ENCODE measurements around the gene NUP155.
"Not testable (repeated sequence)": the region's sequence is repeated elsewhere in the genome, so short reads cannot be mapped to it uniquely, and the experiment has no call there.

NUP155 gene

DNA sequence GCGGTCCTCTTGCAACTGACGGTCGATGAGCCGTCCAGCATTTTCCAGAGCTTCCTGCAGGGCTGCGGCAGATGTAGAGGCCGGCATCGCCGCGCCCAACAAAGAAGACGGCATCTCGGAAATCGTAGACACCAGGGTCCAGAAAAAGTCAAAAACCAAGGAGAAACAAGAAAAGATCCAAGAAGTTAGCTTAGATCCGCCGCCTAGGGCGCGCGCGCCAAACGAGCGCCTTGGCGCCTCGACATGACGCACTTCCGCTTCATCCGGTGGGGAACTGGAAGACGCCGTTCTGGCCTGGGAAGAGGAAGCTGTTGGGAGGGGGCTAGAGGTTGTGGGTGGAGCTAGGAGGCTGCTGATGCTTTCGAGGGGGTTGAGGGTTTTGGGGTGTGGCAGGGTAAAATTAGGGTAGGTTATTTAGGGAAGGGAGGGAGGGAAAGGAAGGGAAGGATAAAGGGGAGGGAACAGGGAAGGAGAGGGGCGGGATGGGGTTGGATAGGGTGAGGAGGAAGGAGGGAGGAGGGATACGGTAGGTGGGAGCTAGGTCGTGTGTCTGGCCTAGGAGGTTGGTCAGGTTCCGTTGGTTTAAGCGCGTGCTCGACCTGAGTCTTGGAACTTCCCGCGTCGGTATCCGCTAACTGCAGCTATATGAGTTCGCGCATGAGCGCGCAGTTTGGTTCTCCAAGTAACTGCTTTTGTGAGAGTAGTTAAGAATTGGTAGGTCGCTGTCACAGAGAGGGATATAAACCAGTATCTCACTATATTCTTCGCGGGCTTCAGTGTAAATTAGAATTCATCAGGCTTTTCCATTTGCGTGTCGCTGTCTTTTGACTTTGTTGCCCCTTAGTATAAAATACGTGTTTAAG lies at the start of gene NUP155:
Gene NUP155 (minus strand): TSS at position 243 of the 863 bp plus-strand sequence. CDS start 129 bp downstream, at position 114.
- DNase-seq (ENCODE audit: low spot score): peak; percentile 93

GRCh38 chr5:37417347-37417746 lies 46.4 kb upstream of the NUP155 start:
- DNase-seq (ENCODE audit: low spot score): no peak

DNA sequence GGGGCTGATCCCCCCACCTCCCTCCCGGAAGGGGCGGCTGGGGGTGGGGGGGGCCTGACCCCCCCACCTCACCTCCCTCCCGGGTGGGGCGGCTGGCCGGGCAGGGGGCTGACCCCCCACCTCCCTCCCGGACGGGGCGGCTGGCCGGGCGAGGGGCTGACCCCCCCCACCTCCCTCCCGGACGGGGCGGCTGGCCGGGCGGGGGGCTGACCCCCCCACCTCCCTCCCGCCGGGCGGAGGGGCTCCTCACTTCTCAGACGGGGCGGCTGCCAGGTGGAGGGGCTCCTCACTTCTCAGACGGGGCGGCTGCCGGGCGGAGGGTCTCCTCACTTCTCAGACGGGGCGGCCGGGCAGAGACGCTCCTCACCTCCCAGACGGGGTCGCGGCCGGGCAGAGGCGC lies 44.5 kb upstream of the NUP155 start:
- DNase-seq (ENCODE audit: low spot score): not testable (repeated sequence)

DNA sequence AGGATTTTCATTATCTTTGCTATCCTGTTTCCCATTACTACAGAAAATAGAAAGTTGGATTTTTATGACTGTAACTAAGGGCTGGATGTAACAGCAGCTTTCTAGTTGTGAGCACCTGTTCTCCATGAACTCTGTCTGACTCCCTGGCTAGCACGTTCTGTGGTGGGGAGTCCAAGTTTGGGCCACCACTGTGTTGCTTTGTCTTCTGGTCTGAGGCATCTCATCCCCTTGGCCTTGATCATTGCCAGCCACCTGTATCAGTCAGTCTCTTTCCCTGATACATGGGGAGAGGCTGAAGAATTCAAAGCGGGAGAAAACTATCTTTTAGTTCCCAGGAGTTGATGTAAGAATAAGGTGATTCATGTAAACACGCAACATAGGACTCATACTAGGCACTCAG lies 41.6 kb upstream of the NUP155 start:
- DNase-seq (ENCODE audit: low spot score): no peak

DNA sequence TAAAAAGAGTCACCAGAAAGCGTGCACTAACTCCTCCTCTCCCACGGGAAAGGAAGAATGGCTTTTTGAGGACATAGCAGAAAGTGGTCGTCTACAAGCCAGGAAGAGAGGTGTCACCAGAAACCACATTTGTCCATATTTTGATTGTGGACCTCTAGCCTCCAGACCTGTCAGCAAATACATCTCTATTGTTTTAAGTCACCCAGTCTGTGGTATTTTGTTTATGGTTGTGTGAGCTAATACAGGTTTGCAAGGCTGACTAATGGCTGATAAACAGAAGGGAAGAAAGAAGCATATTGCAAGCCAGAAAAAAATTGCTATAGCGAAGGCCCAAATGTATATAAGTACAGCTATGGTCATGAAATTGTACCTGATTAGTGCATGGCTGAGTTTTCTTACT lies 29.6 kb upstream of the NUP155 start:
- no peak for DNase-seq (ENCODE audit: low spot score)

- DNase-seq (ENCODE audit: low spot score): no peak
Measured at GRCh38 chr5:37396352-37396751, 25.4 kb upstream of the NUP155 start.

DNA sequence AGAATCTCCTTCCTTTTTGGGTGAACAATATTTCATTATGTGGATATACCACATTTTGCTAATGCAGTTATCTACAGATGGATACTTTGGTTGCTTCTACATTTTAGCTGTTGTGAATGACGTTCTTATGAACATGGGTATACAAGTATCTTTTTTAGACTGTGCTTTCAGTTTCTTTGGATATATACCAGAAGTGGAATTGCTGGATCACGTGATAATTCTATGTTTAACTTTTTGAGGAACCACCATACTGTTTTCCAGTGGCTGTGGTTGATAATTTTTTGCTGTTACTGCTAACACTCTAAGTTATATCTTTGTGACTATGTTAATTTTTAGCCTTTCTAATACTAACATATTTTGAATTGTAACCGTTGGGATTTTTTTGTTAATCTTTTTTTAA lies 20.7 kb upstream of the NUP155 start:
- no peak for DNase-seq (ENCODE audit: low spot score)

DNA sequence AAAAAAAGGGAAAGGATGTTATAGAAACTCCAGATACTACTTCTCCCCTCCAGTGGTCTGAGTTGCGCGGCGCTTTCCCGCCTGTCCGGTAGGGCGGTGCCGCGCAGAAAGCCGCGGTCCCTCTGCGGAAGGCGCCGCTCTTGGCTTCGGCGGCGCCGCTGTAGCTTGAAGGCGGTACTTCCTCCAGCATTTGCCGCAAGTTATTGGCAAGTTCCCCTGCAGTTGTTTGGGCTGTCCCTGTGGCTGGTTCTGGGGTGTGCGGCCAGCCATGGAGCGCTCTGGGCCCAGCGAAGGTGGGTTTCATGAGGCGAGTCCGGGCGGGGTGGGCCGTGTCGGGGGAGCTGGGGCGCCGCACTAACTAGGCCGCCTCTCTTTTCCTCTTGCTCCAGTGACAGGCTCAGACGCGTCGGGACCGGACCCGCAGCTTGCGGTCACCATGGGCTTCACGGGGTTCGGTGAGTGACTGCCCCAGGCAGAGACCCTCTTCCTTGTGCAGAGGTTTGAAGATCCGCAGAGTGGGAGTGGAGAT lies 8.3 kb upstream of the NUP155 start, which contains the start of gene WDR70:
Gene WDR70 (plus strand): TSS at position 219 of the 529 bp plus-strand sequence. CDS start 50 bp downstream, at position 269.
- DNase-seq (ENCODE audit: low spot score): peak; percentile 90

DNA sequence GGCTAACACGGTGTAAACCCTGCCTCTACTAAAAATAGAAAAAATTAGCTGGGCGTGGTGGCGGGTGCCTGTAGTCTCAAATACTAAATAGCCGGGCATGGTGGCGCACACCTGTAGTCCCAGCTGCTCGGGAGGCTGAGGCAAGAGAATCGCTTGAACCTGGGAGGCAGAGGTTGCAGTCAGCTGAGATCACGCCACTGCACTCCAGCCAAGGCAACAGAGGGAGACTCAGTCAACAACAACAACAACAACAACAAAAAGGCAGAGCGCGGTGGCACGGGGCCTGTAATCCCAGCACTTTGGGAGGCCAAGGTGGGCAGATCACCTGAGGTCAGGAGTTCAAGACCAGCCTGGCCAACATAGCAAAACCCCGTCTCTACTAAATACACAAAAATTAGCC lies 7.2 kb upstream of the NUP155 start:
- DNase-seq (ENCODE audit: low spot score): not testable (repeated sequence)

- no peak for DNase-seq (ENCODE audit: low spot score)
Measured at GRCh38 chr5:37375091-37375490, 4.2 kb upstream of the NUP155 start.

DNA sequence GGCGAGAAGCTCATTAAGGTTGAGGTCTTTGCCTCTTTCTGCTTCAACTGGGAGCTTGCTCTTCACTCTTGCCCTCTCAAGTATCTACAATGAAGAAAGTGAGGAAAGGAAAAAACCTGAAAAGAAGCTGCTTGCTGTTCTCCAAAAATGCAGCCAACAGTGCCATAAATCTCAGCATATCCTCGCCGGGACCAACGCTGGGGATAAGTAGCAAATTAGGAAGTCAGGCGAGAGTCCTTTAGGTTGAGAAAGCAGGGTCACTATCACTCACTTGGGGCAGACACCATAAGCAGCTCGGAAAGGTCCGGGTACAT lies 399 bp downstream of the NUP155 start:
- no peak for DNase-seq (ENCODE audit: low spot score)

- DNase-seq (ENCODE audit: low spot score): no peak
Measured at GRCh38 chr5:37355161-37355560, 15.7 kb downstream of the NUP155 start.

GRCh38 chr5:37342741-37343140 lies 28.2 kb downstream of the NUP155 start:
- DNase-seq (ENCODE audit: low spot score): not testable (repeated sequence)

DNA sequence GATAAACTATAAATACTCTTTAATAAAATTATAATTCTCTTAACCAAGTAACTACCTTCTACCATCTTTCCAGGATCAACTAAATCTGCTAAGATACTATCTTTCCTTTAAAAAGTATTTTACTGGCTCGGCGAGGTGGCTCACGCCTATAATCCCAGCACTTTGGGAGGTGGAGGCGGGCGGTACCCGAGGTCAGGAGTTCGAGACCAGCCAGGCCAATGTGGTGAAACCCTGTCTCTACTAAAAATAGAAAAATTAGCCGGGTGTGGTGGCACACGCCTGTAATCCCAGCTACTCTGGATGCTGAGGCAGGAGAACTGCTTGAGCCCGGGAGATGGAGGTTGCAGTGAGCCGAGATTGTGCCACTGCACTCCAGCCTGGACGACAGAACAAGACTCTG lies 36.2 kb downstream of the NUP155 start:
- not testable (repeated sequence) for DNase-seq (ENCODE audit: low spot score)

GRCh38 chr5:37326536-37326935 lies 44.4 kb downstream of the NUP155 start:
- DNase-seq (ENCODE audit: low spot score): no peak

DNA sequence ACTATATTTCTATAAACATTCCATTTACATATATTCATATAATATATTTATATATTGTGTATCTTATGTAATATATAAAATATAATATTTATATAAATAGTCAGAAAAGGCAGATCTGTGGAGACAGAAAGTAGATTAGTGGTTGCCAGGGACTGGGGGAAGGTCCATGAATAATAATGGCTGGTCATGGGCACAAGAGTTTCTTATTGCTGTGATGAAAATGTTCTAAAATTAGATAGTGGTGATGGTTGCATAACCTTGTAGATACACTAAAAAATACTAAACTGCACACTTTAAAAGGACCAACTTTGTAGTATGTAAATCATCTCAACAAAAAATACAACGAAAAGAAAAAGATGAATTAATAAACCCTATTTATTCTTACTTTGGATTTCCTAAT lies 47.3 kb downstream of the NUP155 start:
- no peak for DNase-seq (ENCODE audit: low spot score)

- no peak for DNase-seq (ENCODE audit: low spot score)
Measured at GRCh38 chr5:37319037-37319782, 51.7 kb downstream of the NUP155 start.

- DNase-seq (ENCODE audit: low spot score): no peak
Measured at GRCh38 chr5:37316027-37316426, 54.9 kb downstream of the NUP155 start.

DNA sequence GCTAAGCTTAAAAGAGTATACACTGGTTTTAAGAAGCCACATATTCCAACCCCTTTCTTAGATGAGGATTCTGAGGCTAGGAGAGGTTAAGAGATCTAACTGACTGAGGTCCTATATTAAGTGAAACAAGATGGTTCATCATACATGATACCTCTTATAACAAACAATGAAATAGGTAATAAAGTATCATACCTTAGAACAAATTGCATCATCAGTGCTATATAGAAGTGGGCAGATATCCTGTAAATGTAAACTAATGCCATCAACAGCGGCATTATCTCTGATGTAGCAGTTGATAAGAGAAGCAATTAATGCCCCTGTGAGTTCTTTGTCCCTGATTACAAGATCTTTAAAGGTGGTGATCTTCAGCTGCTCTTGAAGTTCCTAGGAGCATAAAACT lies 60.5 kb downstream of the NUP155 start:
- no peak for DNase-seq (ENCODE audit: low spot score)

DNA sequence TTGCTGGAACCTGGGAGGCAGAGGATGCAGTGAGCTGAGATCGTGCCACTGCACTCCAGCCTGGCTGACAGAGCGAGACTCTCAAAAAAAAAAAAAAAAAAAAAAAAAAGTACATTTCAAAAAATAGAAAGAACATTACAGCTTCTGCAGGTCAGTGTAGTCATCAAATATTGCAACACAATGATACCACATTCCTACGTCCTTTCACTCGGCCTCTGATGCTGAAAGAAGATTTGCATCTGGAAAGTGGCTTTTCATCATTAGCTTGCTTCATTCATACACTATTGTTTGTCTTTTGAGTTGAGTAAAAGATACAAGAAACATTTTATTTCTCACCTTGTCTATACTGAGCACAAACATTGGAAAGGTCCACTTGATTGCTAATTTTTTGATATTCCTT lies 62.1 kb downstream of the NUP155 start:
- no peak for DNase-seq (ENCODE audit: low spot score)

- DNase-seq (ENCODE audit: low spot score): no peak
Measured at GRCh38 chr5:37304888-37305287, 66.0 kb downstream of the NUP155 start.

DNA sequence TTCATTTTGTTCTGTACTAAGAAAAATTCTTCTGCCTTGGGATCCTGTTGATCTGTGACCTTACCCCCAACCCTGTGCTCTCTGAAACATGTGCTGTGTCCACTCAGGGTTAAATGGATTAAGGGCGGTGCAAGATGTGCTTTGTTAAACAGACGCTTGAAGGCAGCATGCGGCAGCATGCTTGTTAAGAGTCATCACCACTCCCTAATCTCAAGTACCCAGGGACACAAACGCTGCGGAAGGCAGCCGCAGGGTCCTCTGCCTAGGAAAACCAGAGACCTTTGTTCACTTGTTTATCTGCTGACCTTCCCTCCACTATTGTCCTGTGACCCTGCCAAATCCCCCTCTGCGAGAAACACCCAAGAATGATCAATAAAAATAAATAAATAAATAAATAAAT lies 74.6 kb downstream of the NUP155 start:
- not testable (repeated sequence) for DNase-seq (ENCODE audit: low spot score)

DNA sequence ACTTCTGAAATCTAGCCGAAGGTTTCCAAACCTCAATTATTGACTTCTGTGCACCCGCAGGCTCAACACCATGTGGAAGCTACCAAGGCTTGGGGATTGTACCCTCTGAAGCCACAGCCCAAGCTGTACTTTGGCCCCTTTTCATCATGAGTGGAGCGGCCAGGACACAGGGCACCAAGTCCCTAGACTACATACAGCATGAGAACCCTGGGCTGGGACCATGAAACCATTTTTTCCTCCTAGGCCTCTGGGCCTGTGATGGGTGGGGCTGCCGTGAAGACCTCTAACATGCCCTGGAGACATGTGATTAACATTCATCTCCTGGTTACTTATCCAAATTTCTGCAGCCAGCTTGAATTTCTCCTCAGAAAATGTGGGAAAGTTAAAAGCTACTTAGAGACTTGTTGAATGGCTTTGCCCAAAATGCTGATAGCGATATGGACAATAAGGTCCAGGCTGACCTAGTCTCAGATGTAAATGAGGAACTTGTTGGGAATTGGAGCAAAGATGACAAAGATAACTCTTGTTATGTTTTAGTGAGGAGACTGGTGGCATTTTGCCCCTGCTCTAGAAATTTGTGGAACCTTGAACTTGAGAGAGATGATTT lies 87.6 kb downstream of the NUP155 start:
- DNase-seq (ENCODE audit: low spot score): no peak
